Breast epithelium (tissue), 4 donors: ENCODE data around the gene SDK2. TPM values are rescaled to one million over a fixed set of nuclear protein-coding genes. Genes with fewer than 3 reads are reported as not detected.

Experiments
- DNase-seq, 2 donors: peaks; one replicate each; pipeline ENCODE4 v3.0.0-alpha.2; 2019; ENCODE audit warnings: low spot score in 2 of 2
- H3K27ac ChIP-seq, 2 donors: fragments of 200-600 bp; sonication (generic) in 1 of 2; one replicate each; pipeline ENCODE4 v1.5.1; 2016 to 2019; ENCODE audit warnings: mild to moderate bottlenecking in 1 of 2
- H3K27me3 ChIP-seq, 2 donors: fragments of 200-600 bp; sonication (generic) in 1 of 2; one replicate each; pipeline versions ENCODE4 v1.5.1 to v1.6.0; 2017 to 2019; ENCODE audit warnings: control low read depth in 1 of 2, mild to moderate bottlenecking in 1 of 2
- H3K36me3 ChIP-seq: fragments of 200-600 bp; one replicate; pipeline ENCODE4 v1.5.1; 2019
- H3K4me1 ChIP-seq, 2 donors: fragments of 200-600 bp; sonication (generic); one replicate each; pipeline ENCODE4 v1.5.1; 2016 to 2019; ENCODE audit warnings: control low read depth in 1 of 2
- H3K4me3 ChIP-seq, 3 donors: fragments of 200-600 bp; sonication (generic); 1 replicate in 2 of 3; 2 replicates in 1 of 3; pipeline ENCODE4 v1.5.1; 2016 to 2019; ENCODE audit warnings: mild to moderate bottlenecking in 3 of 3, moderate library complexity in 2 of 3
- H3K9me3 ChIP-seq, 2 donors: fragments of 200-600 bp; sonication (generic) in 1 of 2; one replicate each; pipeline ENCODE4 v1.5.1; 2016 to 2019; ENCODE audit warnings: control low read depth in 1 of 2
- POLR2A ChIP-seq: fragments of 450-650 bp; IDR thresholded peaks from one replicate; pipeline ENCODE4 v1.6.1; 2016; ENCODE audit warnings: antibody characterized with exemption, mild to moderate bottlenecking, moderate library complexity
- POLR2AphosphoS5 ChIP-seq, 3 donors: sonication (generic); formaldehyde crosslinking; IDR thresholded peaks; one replicate each; pipeline ENCODE4 v1.6.1; 2017; ENCODE audit warnings: antibody characterized with exemption in 3 of 3
- intact Hi-C: fragments of 100-400 bp; cut with DNase I; formaldehyde crosslinking; loops from one replicate; pipeline ENCODE4 v1.15.1; 2023; ENCODE audit warnings: low total_unique reads
- total RNA-seq, 3 donors: library from RNA; depleted of rRNA; stranded (reverse); fragments of >200 nt; gene quantifications; one replicate each; pipeline ENCODE4 v1.1.0, GENCODE V29; 2016
- TF ChIP-seq, protein P1 (sequence below), 3 donors: fragments of 450-650 bp; IDR thresholded peaks; one replicate each; pipeline ENCODE4 v1.5.1; 2016 to 2017; ENCODE audit warnings: antibody characterized with exemption in 3 of 3, mild to moderate bottlenecking in 3 of 3, moderate library complexity in 3 of 3

The SDK2 gene
- total RNA-seq, 3 donors from 2014 or later: 0.16 to 2.9 (median 2.6) TPM

DNA sequence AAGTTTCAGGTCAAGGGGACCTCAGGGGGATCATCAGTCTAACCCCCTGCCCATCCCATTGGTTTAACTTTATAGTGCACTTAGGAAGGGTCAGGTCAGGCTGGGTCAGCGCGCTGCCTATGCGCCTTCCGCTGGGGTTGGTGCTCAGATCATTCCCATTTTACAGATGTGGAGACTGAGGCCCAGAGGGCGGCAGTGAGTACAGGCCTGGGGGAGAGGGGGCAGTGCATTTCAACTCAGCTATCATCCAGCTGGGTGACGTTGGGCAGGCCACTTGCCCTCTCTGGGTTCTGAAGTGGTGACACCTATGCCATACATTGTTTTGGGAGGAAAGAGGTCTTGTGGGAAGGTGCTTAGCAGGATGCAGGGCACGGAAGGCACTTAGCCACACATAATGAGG lies 204.6 kb downstream of the SDK2 start:
- H3K4me3 ChIP-seq: no peak overlapping the region
- no peak for TF ChIP-seq POLR2A
- TF ChIP-seq, protein P1, sequence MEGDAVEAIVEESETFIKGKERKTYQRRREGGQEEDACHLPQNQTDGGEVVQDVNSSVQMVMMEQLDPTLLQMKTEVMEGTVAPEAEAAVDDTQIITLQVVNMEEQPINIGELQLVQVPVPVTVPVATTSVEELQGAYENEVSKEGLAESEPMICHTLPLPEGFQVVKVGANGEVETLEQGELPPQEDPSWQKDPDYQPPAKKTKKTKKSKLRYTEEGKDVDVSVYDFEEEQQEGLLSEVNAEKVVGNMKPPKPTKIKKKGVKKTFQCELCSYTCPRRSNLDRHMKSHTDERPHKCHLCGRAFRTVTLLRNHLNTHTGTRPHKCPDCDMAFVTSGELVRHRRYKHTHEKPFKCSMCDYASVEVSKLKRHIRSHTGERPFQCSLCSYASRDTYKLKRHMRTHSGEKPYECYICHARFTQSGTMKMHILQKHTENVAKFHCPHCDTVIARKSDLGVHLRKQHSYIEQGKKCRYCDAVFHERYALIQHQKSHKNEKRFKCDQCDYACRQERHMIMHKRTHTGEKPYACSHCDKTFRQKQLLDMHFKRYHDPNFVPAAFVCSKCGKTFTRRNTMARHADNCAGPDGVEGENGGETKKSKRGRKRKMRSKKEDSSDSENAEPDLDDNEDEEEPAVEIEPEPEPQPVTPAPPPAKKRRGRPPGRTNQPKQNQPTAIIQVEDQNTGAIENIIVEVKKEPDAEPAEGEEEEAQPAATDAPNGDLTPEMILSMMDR (IDR thresholded peaks at IDR 0.05): no peak
- no peak for TF ChIP-seq POLR2AphosphoS5 (IDR thresholded peaks at IDR 0.05)
- H3K36me3 ChIP-seq: no peaks in the 10 kb centered on the region
- H3K27me3 ChIP-seq: no peaks in the 10 kb centered on the region
- H3K27ac ChIP-seq: no peak overlapping the region
- DNase-seq: no peak
- H3K4me1 ChIP-seq: no peaks in the 10 kb centered on the region
- no peaks in the 10 kb centered on the region for H3K9me3 ChIP-seq
- intact Hi-C loops: no loop called here

DNA sequence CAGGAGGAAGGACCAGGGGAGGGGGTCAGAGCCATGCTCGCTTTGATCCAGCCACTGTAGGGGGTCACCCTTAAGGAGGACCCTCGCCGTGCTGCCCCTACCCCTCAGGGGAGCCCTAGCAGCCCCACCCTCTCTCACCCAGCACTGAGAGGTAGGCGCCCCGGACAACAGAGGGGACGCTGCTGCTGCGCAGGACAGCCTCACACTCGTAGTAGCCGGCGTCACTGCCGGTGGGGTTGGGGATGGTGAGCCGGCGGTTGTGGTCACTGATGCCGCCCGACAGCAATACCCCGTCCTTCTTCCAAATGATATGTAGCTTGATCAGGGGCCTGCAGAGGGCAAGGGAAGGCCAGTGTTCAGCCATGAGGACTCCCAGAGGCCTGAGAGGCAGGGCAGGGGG lies 206.4 kb downstream of the SDK2 start:
- no peak for DNase-seq
- Histone ChIP-seq H3K9me3 (no peaks in the 10 kb centered on the region), H3K27me3 (no peaks in the 10 kb centered on the region), H3K36me3 (no peaks in the 10 kb centered on the region), H3K27ac (no peak overlapping the region), H3K4me3 (no peak overlapping the region), H3K4me1 (no peaks in the 10 kb centered on the region)
- TF ChIP-seq POLR2AphosphoS5 (IDR thresholded peaks at IDR 0.05) (no peak), POLR2A (no peak)
- TF ChIP-seq, protein P1 (IDR thresholded peaks at IDR 0.05): no peak
- intact Hi-C loops: no loop called here

DNA sequence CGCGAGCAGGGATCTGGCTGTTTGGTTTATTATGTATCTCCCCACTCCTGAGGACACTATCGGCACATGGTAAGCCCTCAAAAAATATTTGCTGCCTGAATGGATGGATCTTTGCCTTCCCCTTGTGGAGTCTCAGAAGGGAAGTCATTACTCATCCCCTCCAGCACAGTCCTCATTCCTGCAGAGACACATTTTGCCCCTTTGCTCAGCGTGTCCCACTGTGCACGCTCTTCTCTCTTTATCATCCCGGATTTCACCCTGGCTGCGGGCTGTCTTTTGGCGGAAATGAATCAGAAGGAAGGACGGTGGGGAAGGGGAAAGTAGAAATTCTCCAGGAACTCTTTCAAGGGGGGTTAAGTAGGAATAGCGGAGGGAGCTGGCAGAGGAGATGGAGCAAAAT lies 207.3 kb downstream of the SDK2 start:
- no peak overlapping the region for H3K27ac ChIP-seq
- H3K36me3 ChIP-seq: no peaks in the 10 kb centered on the region
- no peaks in the 10 kb centered on the region for H3K9me3 ChIP-seq
- DNase-seq: no peak
- no peak for TF ChIP-seq POLR2AphosphoS5 (IDR thresholded peaks at IDR 0.05)
- no peak for TF ChIP-seq POLR2A
- TF ChIP-seq, protein P1 (IDR thresholded peaks at IDR 0.05): no peak
- intact Hi-C loops: no loop called here
- H3K27me3 ChIP-seq: no peaks in the 10 kb centered on the region
- no peaks in the 10 kb centered on the region for H3K4me1 ChIP-seq
- no peak overlapping the region for H3K4me3 ChIP-seq

DNA sequence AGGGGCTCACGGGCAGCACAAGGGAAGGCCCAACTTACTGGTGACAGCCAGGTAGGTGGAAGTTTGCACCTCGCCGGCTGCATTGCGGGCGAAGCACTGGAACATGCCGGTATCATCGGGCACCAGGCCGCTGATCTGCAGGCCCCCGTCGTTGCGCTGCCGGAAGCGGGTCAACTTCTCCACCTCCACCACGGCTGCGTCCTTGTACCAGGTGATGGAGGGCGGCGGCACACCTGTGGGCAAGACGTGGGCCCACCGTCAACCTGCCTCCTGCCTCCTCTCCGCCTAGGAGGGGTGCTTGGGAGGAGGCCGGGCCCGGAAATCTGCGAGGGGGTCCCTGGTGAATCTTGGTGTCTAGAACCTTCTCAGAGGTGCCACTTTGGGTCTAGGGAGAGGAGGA lies 208.8 kb downstream of the SDK2 start:
- TF ChIP-seq POLR2A: no peak
- no peak for TF ChIP-seq POLR2AphosphoS5 (IDR thresholded peaks at IDR 0.05)
- no peak overlapping the region for H3K4me3 ChIP-seq
- no peaks in the 10 kb centered on the region for H3K4me1 ChIP-seq
- no peaks in the 10 kb centered on the region for H3K36me3 ChIP-seq
- no peak for DNase-seq
- intact Hi-C loops: no loop called here
- no peak overlapping the region for H3K27ac ChIP-seq
- H3K9me3 ChIP-seq: no peaks in the 10 kb centered on the region
- no peaks in the 10 kb centered on the region for H3K27me3 ChIP-seq

DNA sequence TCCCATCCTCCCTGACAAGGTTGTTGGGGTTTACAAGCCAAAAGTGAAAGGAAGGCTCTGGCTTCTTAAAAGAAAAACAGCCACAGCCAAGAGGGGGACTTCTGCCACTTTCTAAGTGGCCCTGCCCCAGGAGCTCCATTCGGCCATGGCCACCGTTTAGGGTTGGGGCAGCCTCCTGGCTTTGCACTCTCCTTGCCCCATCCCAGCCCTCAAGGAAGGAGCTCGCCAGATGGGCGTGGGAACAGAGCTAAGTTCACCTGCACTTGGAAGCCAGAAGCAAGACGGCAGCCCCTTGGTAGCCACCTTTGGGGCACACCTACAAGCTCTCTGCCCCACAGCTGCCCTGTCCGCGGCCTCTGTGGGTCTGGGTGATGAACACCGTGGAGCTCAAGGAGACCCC lies 210.1 kb downstream of the SDK2 start:
- Histone ChIP-seq H3K9me3 (no peaks in the 10 kb centered on the region), H3K27ac (no peak overlapping the region), H3K4me3 (no peak overlapping the region), H3K36me3 (no peaks in the 10 kb centered on the region), H3K4me1 (no peaks in the 10 kb centered on the region), H3K27me3 (peaks cover 0 to 3% of the 10 kb centered on the region in 2 donors)
- intact Hi-C loops: no loop called here
- TF ChIP-seq POLR2A (no peak), POLR2AphosphoS5 (IDR thresholded peaks at IDR 0.05) (no peak)
- TF ChIP-seq, protein P1 (IDR thresholded peaks at IDR 0.05): no peak
- no peak for DNase-seq

DNA sequence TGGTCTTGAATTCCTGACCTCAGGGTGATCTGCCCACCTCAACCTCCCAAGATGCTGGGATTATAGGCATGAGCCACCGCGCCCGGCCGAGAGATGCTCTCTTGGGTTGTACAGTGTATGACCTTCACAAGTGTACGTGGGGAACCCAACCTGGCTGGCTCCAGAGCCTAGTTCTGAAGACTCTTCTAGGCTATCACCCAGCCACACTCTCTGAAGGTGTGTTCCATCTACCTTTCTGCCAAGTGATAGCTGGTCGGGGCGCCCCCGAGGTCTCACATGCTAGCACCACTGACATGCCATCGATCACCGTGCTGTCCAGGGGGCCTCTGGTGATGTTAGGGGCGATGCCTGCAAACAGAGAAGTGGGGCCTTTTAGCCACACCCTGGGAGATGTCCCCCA lies 210.7 kb downstream of the SDK2 start:
- Histone ChIP-seq H3K9me3 (no peaks in the 10 kb centered on the region), H3K4me1 (no peaks in the 10 kb centered on the region), H3K27ac (no peak overlapping the region), H3K36me3 (no peaks in the 10 kb centered on the region), H3K27me3 (peaks cover 0 to 3% of the 10 kb centered on the region in 2 donors), H3K4me3 (no peak overlapping the region)
- intact Hi-C loops: no loop called here
- no peak for DNase-seq
- TF ChIP-seq, protein P1 (IDR thresholded peaks at IDR 0.05): no peak
- TF ChIP-seq POLR2A: no peak
- TF ChIP-seq POLR2AphosphoS5 (IDR thresholded peaks at IDR 0.05): no peak
